ENCODE results near the gene ENTPD7.
"Not testable (repeated sequence)": the region's sequence is repeated elsewhere in the genome, so short reads cannot be mapped to it uniquely, and the experiment has no call there.

ENTPD7 gene

GRCh38 chr10:99659031-99659867, at the start of gene ENTPD7:
Gene ENTPD7, plus strand, starts transcription at chr10:99659509. Its CDS starts 448 bp downstream, at chr10:99659957.
- peak; percentile 91 for DNase-seq (ENCODE audit: low read depth)

GRCh38 chr10:99610221-99610620, 49.1 kb upstream of the ENTPD7 start:
- no peak for DNase-seq (ENCODE audit: low read depth)

GRCh38 chr10:99611326-99611725, 48.0 kb upstream of the ENTPD7 start:
- DNase-seq (ENCODE audit: low read depth) = no peak

- peak; percentile 46 for DNase-seq (ENCODE audit: low read depth)
Measured at GRCh38 chr10:99612167-99612831, 47.0 kb upstream of the ENTPD7 start.

- DNase-seq (ENCODE audit: low read depth) = no peak
Measured at GRCh38 chr10:99615426-99615825, 43.9 kb upstream of the ENTPD7 start.

- DNase-seq (ENCODE audit: low read depth) = no peak
Measured at GRCh38 chr10:99617696-99618095, 41.6 kb upstream of the ENTPD7 start.

GRCh38 chr10:99619090-99619800, 40.1 kb upstream of the ENTPD7 start:
- DNase-seq (ENCODE audit: low read depth) = no peak

GRCh38 chr10:99619851-99620710, 39.2 kb upstream of the ENTPD7 start, which contains the start of gene SLC25A28:
Gene SLC25A28, minus strand, starts transcription at chr10:99620439. Its CDS starts 104 bp downstream, at chr10:99620335.
- peak; percentile 100 for DNase-seq (ENCODE audit: low read depth)

- DNase-seq (ENCODE audit: low read depth) = peak; percentile 92
Measured at GRCh38 chr10:99620711-99621453, 38.4 kb upstream of the ENTPD7 start.

- peak; percentile 64 for DNase-seq (ENCODE audit: low read depth)
Measured at GRCh38 chr10:99621454-99622251, 37.7 kb upstream of the ENTPD7 start.

- DNase-seq (ENCODE audit: low read depth) = no peak
Measured at GRCh38 chr10:99623919-99624318, 35.4 kb upstream of the ENTPD7 start.

GRCh38 chr10:99625124-99625523, 34.2 kb upstream of the ENTPD7 start:
- not testable (repeated sequence) for DNase-seq (ENCODE audit: low read depth)

- DNase-seq (ENCODE audit: low read depth) = no peak
Measured at GRCh38 chr10:99628923-99629624, 30.2 kb upstream of the ENTPD7 start.

- no peak for DNase-seq (ENCODE audit: low read depth)
Measured at GRCh38 chr10:99629625-99629978, 29.7 kb upstream of the ENTPD7 start.

GRCh38 chr10:99630433-99630832, 28.9 kb upstream of the ENTPD7 start:
- peak; percentile 32 for DNase-seq (ENCODE audit: low read depth)

GRCh38 chr10:99630991-99631390, 28.3 kb upstream of the ENTPD7 start:
- DNase-seq (ENCODE audit: low read depth) = no peak

GRCh38 chr10:99631496-99631895, 27.8 kb upstream of the ENTPD7 start:
- no peak for DNase-seq (ENCODE audit: low read depth)

- DNase-seq (ENCODE audit: low read depth) = no peak
Measured at GRCh38 chr10:99633832-99634231, 25.5 kb upstream of the ENTPD7 start.

GRCh38 chr10:99647601-99648151, 11.6 kb upstream of the ENTPD7 start:
- DNase-seq (ENCODE audit: low read depth) = no peak

Data from fibroblast of the conjunctiva (primary cell).